Fibroblast of villous mesenchyme (primary cell): ENCODE measurements around the gene CASP3. TPM values are rescaled to one million over a fixed set of nuclear protein-coding genes. Genes with fewer than 3 reads are reported as not detected.

Experiments used
- DNase-seq: peaks from one replicate; pipeline ENCODE4 v3.0.0-alpha.2; 2010; ENCODE audit warnings: low read depth
- H3K4me3 ChIP-seq: 2 replicates; pipeline ENCODE4 v1.5.1; 2011; ENCODE audit warnings: low read depth, mild to moderate bottlenecking, low read length
- CTCF ChIP-seq: IDR thresholded peaks from 2 replicates; pipeline ENCODE4 v1.5.1; 2012; ENCODE audit warnings: low read depth, mild to moderate bottlenecking, low read length; ENCODE audit not compliant: insufficient read depth
- total RNA-seq: library from RNA; depleted of rRNA; stranded (reverse); fragments of >200 nt; gene quantifications from 2 replicates; pipeline ENCODE4 v1.2.3, GENCODE V29; 2012

Gene CASP3
- total RNA-seq, 1 donor: 110 TPM

- no peak overlapping the region for H3K4me3 ChIP-seq
- TF ChIP-seq CTCF: no peak
- DNase-seq: no peak
These were observed 62.0 kb downstream of the CASP3 start for GRCh38 chr4:184587221-184587620.

- peak; percentile 32 for DNase-seq
- TF ChIP-seq CTCF: no peak
These were observed 65.3 kb downstream of the CASP3 start for GRCh38 chr4:184583738-184584502.

More at GRCh38 chr4:184583738-184584502, 65.3 kb downstream of the CASP3 start:
- no peak overlapping the region for H3K4me3 ChIP-seq

Other genes with a start within 250 kb of the CASP3 start
- 17.4 and 42.3 TPM in 2 replicates for gene IRF2, start 174.9 kb downstream of the CASP3 start, total RNA-seq
- 10.6 and 19.9 TPM in 2 replicates for gene PRIMPOL, start 291 bp upstream of the CASP3 start, total RNA-seq
- gene CENPU, start 84.6 kb upstream of the CASP3 start, total RNA-seq: 14.2 and 16.8 TPM in 2 replicates
- 26.1 and 32.4 TPM in 2 replicates for gene ACSL1, start 176.5 kb upstream of the CASP3 start, total RNA-seq